SW 1271 (cell line): ENCODE results near the gene SERAC1.
"Not testable (repeated sequence)": the region's sequence is repeated elsewhere in the genome, so short reads cannot be mapped to it uniquely, and the experiment has no call there.

ENCODE experiments used
- DNase-seq, 2 experiments: peaks; one replicate each; lab custom pipeline; 2025; lab: John Stamatoyannopoulos, UW

Gene SERAC1

GRCh38 chr6:158174024-158174423, 6.0 kb upstream of the SERAC1 start:
- DNase-seq, result no peak

- no peak for DNase-seq
Observed at GRCh38 chr6:158172001-158172400, 3.9 kb upstream of the SERAC1 start.

GRCh38 chr6:158170656-158171081, 2.6 kb upstream of the SERAC1 start:
- DNase-seq, result peak in 1 of 2 experiments; percentile 35

GRCh38 chr6:158169634-158170033, 1.6 kb upstream of the SERAC1 start:
- not testable (repeated sequence) for DNase-seq

- DNase-seq, result no peak
Observed at GRCh38 chr6:158165919-158166416, 2.1 kb downstream of the SERAC1 start.

GRCh38 chr6:158164579-158165170, 3.4 kb downstream of the SERAC1 start:
- DNase-seq, result no peak

- DNase-seq, result no peak
Observed at GRCh38 chr6:158161566-158162254, 6.4 kb downstream of the SERAC1 start.

- no peak for DNase-seq
Observed at GRCh38 chr6:158160932-158161539, 7.0 kb downstream of the SERAC1 start.

- DNase-seq, result no peak
Observed at GRCh38 chr6:158158748-158159147, 9.3 kb downstream of the SERAC1 start.

GRCh38 chr6:158158123-158158522, 9.9 kb downstream of the SERAC1 start:
- no peak for DNase-seq

GRCh38 chr6:158157064-158157764, 10.8 kb downstream of the SERAC1 start:
- DNase-seq, result no peak

GRCh38 chr6:158154816-158155215, 13.2 kb downstream of the SERAC1 start:
- no peak for DNase-seq

- DNase-seq, result no peak
Observed at GRCh38 chr6:158153576-158153975, 14.5 kb downstream of the SERAC1 start.

GRCh38 chr6:158152659-158153058, 15.4 kb downstream of the SERAC1 start:
- DNase-seq, result no peak

GRCh38 chr6:158152025-158152424, 16.0 kb downstream of the SERAC1 start:
- not testable (repeated sequence) for DNase-seq

- DNase-seq, result no peak
Observed at GRCh38 chr6:158150701-158151100, 17.4 kb downstream of the SERAC1 start.

GRCh38 chr6:158149641-158150040, 18.4 kb downstream of the SERAC1 start:
- DNase-seq, result no peak

- DNase-seq, result no peak
Observed at GRCh38 chr6:158143700-158144099, 24.4 kb downstream of the SERAC1 start.

GRCh38 chr6:158142789-158143188, 25.3 kb downstream of the SERAC1 start:
- no peak for DNase-seq

GRCh38 chr6:158131926-158132325, 36.1 kb downstream of the SERAC1 start:
- peak in 1 of 2 experiments; percentile 47 for DNase-seq

GRCh38 chr6:158125271-158125670, 42.8 kb downstream of the SERAC1 start:
- DNase-seq, result no peak

GRCh38 chr6:158124288-158124687, 43.8 kb downstream of the SERAC1 start:
- DNase-seq, result no peak

GRCh38 chr6:158122048-158122447, 46.0 kb downstream of the SERAC1 start:
- DNase-seq, result no peak
